GM21526 (cell line): ENCODE data around the gene MACROD2.
"Not testable (repeated sequence)": the region's sequence is repeated elsewhere in the genome, so short reads cannot be mapped to it uniquely, and the experiment has no call there.

Source experiments
- ATAC-seq: cut with Tn5 transposase; IDR thresholded peaks from one replicate; pipeline ENCODE4 v1.9.1; 2021; ENCODE audit warnings: moderate library complexity; ENCODE audit not compliant: unreplicated experiment, low FRiP score

MACROD2 gene

GRCh38 chr20:15491575-15491974, 1496.3 kb downstream of the MACROD2 start:
- ATAC-seq: no peak

DNA sequence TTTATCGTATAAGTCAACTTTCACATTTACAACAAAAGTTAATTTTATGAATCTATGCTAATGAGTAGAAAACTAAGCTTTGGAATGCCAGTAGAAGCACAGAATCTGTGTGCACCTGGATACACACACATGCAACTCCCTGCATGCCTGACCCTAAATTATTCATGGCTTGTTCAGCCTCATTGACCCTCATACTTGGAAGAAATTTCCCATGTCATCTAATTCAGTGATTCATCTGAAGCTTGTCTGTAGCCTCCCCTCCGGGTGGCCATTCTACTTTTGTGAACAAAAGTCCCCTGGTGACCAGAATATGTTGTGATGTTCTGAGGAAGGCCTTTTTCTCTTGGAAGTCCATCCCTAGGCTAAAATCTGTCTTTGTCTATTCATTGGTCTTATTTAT, 1499.5 kb downstream of the MACROD2 start:
- no peak for ATAC-seq

GRCh38 chr20:15496501-15497039, 1501.3 kb downstream of the MACROD2 start:
- no peak for ATAC-seq

GRCh38 chr20:15498926-15499325, 1503.6 kb downstream of the MACROD2 start:
- ATAC-seq: no peak

DNA sequence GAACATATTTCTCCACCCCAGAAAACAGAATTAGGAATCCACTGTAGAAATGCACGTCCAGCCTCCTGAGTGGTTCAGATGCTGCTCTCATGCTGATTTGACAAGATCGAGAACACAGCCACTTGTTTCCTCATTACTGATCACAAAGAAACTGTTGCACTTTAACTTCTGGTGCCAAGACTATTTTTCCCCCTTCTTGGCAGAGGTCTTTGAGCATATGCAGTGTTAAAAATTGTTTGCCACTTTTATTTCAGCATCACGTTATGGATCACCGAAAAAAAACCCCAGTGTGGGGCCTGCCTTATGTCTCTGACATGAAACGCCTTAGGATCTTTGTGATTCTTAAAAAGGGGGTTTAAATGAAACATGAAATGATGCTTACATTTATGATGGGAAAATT, 1511.0 kb downstream of the MACROD2 start:
- ATAC-seq: no peak

GRCh38 chr20:15507151-15507550, 1511.8 kb downstream of the MACROD2 start:
- ATAC-seq: no peak

DNA sequence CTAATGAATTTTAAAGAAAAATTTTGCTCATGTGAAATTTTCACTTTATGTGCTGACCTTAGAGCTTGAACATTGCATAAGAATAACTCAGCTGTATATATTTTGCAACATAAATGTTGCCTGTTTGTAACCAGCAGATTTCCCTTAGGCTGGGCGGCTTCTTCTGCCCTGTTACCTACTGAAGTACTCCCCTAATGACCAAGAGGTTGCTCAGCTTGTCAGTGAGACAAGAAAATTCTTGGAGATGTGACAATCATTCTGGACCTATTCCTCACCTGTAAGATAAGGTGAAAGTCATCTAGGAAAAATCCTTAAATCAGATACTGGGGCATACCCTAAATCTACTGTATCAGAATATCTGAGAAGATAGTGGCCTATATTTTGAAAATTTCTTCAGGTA, 1516.2 kb downstream of the MACROD2 start:
- ATAC-seq: no peak

DNA sequence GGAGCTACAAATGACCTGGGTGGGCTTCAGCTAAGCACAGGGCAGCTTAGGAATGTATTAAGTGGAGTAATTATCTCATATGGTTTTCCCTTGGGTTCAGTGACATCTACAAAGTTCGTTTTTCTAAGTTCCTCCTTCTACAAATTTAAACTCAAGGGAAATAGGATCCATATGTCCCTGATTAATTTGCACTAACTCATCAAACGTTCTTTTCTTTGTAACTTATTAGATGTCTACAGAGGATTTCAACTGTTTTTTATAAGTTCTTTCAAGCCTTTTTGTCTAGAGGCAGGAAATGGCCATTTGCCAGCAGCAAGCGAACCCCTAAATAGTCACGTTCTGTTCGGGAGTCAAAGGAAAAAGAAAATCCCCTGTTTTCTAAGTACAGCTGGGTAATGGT, 1517.6 kb downstream of the MACROD2 start:
- ATAC-seq: no peak

DNA sequence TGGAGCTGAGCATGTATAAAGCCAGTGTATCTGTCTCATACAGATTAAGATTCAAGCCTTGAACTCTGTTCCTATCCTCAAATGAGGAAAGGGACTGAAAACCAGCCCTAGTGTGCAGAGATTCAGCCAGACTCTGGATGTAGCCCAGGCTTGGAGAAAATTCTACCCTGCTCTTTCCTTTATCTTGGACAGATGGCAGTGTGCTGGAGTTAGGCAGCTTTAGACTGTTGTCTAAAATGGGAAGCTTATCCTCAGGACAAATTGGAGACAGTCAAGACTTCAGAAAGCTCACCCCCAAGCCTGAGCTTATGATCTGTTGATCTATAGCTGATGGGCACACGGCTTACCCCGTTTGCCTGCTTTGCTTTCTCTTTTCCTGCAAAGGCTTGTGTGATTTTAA, 1520.4 kb downstream of the MACROD2 start:
- ATAC-seq: no peak

DNA sequence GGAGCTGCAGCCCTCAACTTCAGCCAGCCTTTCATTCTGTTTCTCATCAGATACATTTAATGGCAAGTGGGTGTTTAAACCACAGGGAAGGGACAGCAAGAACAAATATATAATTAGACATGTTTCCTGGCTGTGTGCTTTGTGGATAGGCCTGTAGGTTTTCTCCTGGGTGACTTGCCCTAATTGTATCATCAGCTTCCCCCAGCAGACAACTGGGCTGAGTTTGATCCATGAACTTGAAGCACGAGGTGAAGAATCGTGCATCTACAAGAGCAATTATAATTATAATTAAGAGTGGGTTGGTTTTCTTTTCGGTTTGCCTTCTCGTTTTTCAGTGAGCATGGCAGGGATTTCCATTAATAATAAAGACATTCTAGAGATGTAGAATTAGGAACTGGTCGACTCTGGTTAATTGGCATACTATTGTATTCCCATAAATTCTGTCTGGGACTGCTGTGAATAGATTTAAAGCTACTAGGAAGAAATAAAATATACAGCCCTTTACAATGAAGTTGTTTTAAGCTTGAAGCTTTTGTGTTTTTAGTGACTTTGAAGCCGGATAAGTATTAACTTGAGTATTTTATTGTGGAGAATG, 1525.7 kb downstream of the MACROD2 start:
- ATAC-seq: no peak

GRCh38 chr20:15523400-15523799, 1528.1 kb downstream of the MACROD2 start:
- no peak for ATAC-seq

DNA sequence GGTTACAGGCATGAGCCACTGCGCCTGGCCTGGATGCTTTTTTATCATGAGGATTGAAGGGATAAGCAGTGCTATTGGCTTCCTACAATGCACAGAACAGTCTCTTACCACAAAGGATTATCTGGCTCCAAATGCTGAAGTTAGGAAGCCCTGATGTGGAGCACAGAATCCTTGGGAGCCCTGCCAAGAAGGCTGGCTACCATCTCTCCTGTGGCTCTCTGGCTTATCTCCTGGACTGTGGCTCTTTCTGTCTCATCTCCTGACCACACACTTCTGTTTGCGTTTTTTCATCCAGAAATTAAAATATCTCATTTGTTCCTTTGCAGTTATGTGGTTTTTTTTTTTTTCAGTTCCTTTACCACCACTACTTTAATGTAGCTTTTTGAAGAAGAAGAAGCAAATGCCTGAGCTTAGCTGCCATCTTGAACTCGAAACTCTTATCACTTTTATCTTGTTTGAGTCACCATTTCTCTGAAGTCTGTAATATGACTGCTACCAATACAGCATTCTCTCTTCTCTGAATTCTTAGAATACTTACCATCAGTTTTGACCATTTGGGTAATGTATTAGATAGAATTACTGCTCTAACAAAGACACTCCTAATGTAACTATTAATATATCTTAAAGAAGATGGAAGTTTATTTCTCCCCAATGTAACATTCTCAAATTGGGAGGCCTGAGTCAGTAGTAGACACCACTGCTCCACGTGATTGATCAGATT, 1533.2 kb downstream of the MACROD2 start:
- ATAC-seq: no peak

- ATAC-seq: no peak
Observed at GRCh38 chr20:15535863-15536262, 1540.5 kb downstream of the MACROD2 start.

- ATAC-seq: not testable (repeated sequence)
Observed at GRCh38 chr20:15537200-15537599, 1541.9 kb downstream of the MACROD2 start.

DNA sequence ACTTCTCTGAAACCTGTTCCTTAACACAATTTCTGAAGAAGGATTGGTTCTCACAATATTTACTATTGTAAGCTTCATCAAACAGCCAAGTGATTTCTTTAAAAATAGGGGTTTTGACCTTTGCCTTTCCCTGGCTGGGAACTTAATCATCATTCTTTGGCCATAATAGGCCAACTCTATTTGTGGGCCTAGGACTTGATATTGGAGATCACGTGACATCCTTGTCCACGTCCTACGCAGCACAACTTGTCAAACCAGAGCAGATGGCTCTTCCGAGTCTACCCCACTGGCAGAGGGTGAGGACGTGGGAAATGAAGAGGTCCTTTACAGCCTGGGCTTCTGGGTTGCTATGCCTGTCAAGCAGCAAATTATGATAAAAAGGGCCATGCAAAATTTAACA, 1547.3 kb downstream of the MACROD2 start:
- no peak for ATAC-seq

DNA sequence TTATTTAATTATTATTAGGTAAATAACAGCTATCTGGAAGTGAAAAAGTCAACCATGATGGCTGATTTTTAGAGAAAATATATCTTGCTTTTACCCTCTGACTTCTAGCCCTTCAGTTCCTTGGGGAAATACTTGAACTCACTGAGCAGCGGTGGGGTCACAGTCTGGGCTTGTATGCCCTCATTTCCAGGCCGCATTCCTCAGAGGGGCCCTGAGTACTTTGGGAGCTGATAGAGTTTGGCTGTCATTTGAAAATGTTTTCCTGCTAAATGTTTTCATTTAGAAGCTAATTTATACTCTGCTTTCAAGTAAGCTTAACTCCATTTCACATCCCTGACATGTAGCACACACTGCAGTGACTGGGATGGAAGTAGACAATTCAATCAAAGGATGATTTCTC, 1549.4 kb downstream of the MACROD2 start:
- no peak for ATAC-seq

GRCh38 chr20:15546525-15547023, 1551.3 kb downstream of the MACROD2 start:
- no peak for ATAC-seq

GRCh38 chr20:15547119-15547518, 1551.8 kb downstream of the MACROD2 start:
- ATAC-seq: no peak

GRCh38 chr20:15550116-15550870, 1555.0 kb downstream of the MACROD2 start:
- ATAC-seq: no peak

DNA sequence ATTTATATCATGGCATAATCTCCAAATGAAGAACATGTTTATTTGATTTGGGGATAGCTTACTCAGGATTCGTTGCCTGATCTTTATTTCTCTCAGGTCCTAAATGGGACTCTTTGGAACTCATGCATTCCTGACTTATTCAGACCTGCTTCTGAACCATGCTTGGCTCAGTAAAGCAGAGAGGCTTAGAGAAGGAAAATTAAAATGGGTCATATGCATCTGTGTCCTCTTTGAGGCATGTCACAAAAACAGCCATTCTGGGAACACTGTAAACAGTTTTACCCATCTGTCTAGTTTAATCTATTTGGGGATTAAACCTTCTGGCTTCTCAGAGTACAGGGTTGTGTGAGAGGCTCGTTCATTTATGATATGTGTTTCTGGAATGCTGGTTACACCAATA, 1560.6 kb downstream of the MACROD2 start:
- ATAC-seq: no peak

- no peak for ATAC-seq
Observed at GRCh38 chr20:15556869-15557268, 1561.6 kb downstream of the MACROD2 start.
